Endodermal cell (in vitro differentiated cells): ENCODE data around the gene UMAD1. TPM values are rescaled to one million over a fixed set of nuclear protein-coding genes. Genes with fewer than 3 reads are reported as not detected.

Experiments
- DNase-seq: peaks from one replicate; pipeline ENCODE4 v3.0.0-alpha.2; 2017
- H3K27ac ChIP-seq: 2 replicates; pipeline ENCODE4 v1.5.1; 2013; ENCODE audit warnings: mild to moderate bottlenecking, low read depth, low read length, moderate library complexity
- H3K27me3 ChIP-seq: 2 replicates; pipeline ENCODE4 v1.6.1; 2013; ENCODE audit warnings: mild to moderate bottlenecking, low read length, moderate library complexity; ENCODE audit not compliant: insufficient read depth, control insufficient read depth, poor library complexity, severe bottlenecking
- H3K36me3 ChIP-seq: 2 replicates; pipeline ENCODE4 v1.7.0; 2013; ENCODE audit warnings: mild to moderate bottlenecking, low read length, moderate library complexity; ENCODE audit not compliant: control insufficient read depth, insufficient read depth
- H3K4me1 ChIP-seq: one replicate; pipeline ENCODE4 v1.7.0; 2013; ENCODE audit warnings: low read length; ENCODE audit not compliant: control insufficient read depth, insufficient read depth
- H3K4me3 ChIP-seq: 2 replicates; pipeline ENCODE4 v1.5.1; 2013; ENCODE audit warnings: mild to moderate bottlenecking, low read length, moderate library complexity
- H3K9ac ChIP-seq: 2 replicates; pipeline ENCODE4 v1.6.1; 2013; ENCODE audit warnings: mild to moderate bottlenecking, low read length, moderate library complexity; ENCODE audit not compliant: poor library complexity, severe bottlenecking; ENCODE audit errors: extremely low read depth
- H3K9me3 ChIP-seq: 2 replicates; pipeline ENCODE4 v1.6.1; 2013; ENCODE audit warnings: mild to moderate bottlenecking, low read length, moderate library complexity; ENCODE audit not compliant: control insufficient read depth
- H3K27ac Mint-ChIP-seq: 2 replicates; pipeline ENCODE4 v1.8.0; 2020; ENCODE audit warnings: mixed read lengths
- H3K27me3 Mint-ChIP-seq: 2 replicates; pipeline ENCODE4 v1.8.0; 2021; ENCODE audit warnings: mild to moderate bottlenecking, mixed read lengths; ENCODE audit not compliant: insufficient read depth
- H3K36me3 Mint-ChIP-seq: 2 replicates; pipeline ENCODE4 v1.8.0; 2020; ENCODE audit warnings: low read depth, mixed read lengths
- H3K4me1 Mint-ChIP-seq: 2 replicates; pipeline ENCODE4 v1.8.0; 2020; ENCODE audit warnings: mixed read lengths
- H3K4me3 Mint-ChIP-seq: 2 replicates; pipeline ENCODE4 v1.8.0; 2020; ENCODE audit warnings: mild to moderate bottlenecking, moderate library complexity, mixed read lengths
- H3K9me3 Mint-ChIP-seq: 2 replicates; pipeline ENCODE4 v1.8.0; 2020; ENCODE audit warnings: mild to moderate bottlenecking, mixed read lengths
- CTCF ChIP-seq: fragments of 200-600 bp; sonication (generic); conservative IDR thresholded peaks from 2 replicates; pipeline ENCODE4 v1.5.0; 2021; ENCODE audit warnings: antibody characterized with exemption, mild to moderate bottlenecking
- WGBS, 2 experiments: methylation state at CpG; one replicate each; pipeline versions ENCODE4 v1.1.5 to v1.1.7; 2013; ENCODE audit warnings: missing lambda C conversion rate in 2 of 2, mixed read lengths in 1 of 2; ENCODE audit not compliant: insufficient coverage in 1 of 2, insufficient read length in 1 of 2; 5-methylcytosine and 5-hydroxymethylcytosine counted together
- total RNA-seq, 2 donors: library from RNA; stranded (reverse); fragmentation: NEBNext Ultra II Directional in 1 of 2; extraction: Animal tissue kit (Norgen Biotek cat#: 25700) in 1 of 2; gene quantifications; 2 replicates in 1 of 2; 3 replicates in 1 of 2; pipeline ENCODE4 v1.2.1, GENCODE V29; 2021

UMAD1 gene
- total RNA-seq, 2 donors from 2014 or later, result 9.7 to 10.3 TPM

DNA sequence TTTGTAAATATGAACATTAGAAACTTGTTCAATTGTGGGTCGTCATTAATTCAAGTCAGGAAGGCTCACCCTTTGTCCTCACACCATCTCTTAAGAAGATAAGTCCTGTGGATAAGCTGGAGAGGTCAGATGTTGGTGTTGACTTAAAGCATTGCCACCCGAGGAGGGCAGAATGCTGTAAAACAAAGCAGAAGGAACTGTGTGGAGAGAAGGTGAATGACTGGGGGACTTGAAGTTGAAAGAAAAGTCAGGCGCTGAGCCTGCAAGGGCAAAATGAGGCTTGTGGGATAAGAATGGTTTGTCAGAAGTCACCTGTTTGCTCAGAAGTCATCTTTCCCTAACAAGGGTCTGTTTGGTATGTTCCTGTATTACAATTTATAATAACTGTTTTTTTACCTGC, 68.7 kb downstream of the UMAD1 start:
- H3K4me1 ChIP-seq, result peaks cover 16% of the 10 kb centered on the region
- 0 to 7% methylated on average over 2 to 3 of the region's 3 CpGs for WGBS, 2 experiments
- no peaks in the 10 kb centered on the region for H3K9me3 Mint-ChIP-seq
- DNase-seq, result peak; percentile 80
- H3K4me3 Mint-ChIP-seq, result peak overlapping the region; percentile 0
- no peaks in the 10 kb centered on the region for H3K9me3 ChIP-seq
- no peaks in the 10 kb centered on the region for H3K36me3 Mint-ChIP-seq
- peaks cover 35% of the 10 kb centered on the region for H3K4me1 Mint-ChIP-seq
- H3K9ac ChIP-seq, result no peak overlapping the region
- H3K36me3 ChIP-seq, result no peaks in the 10 kb centered on the region
- H3K4me3 ChIP-seq, result no peak overlapping the region
- peaks cover 48% of the 10 kb centered on the region for H3K27me3 ChIP-seq
- H3K27ac ChIP-seq, result peak overlapping the region; percentile 54
- TF ChIP-seq CTCF, result peak; percentile 50
- H3K27me3 Mint-ChIP-seq, result peaks cover 15% of the 10 kb centered on the region
- H3K27ac Mint-ChIP-seq, result peak overlapping the region; percentile 19

- H3K4me1 Mint-ChIP-seq, result peaks cover 33% of the 10 kb centered on the region
- H3K36me3 ChIP-seq, result no peaks in the 10 kb centered on the region
- 78 to 100% methylated on average over 1 of the region's 2 CpGs for WGBS, 2 experiments
- H3K9me3 Mint-ChIP-seq, result no peaks in the 10 kb centered on the region
- DNase-seq, result no peak
- H3K27ac Mint-ChIP-seq, result no peak overlapping the region
- H3K9me3 ChIP-seq, result no peaks in the 10 kb centered on the region
- no peak overlapping the region for H3K4me3 ChIP-seq
- peaks cover 48% of the 10 kb centered on the region for H3K27me3 ChIP-seq
- no peak overlapping the region for H3K9ac ChIP-seq
- no peak overlapping the region for H3K4me3 Mint-ChIP-seq
- H3K27me3 Mint-ChIP-seq, result peaks cover 15% of the 10 kb centered on the region
- H3K4me1 ChIP-seq, result peaks cover 16% of the 10 kb centered on the region
- no peak for TF ChIP-seq CTCF
- H3K27ac ChIP-seq, result no peak overlapping the region
- H3K36me3 Mint-ChIP-seq, result no peaks in the 10 kb centered on the region
Measured at GRCh38 chr7:7710469-7710868, 69.9 kb downstream of the UMAD1 start.

GRCh38 chr7:7713730-7714129, 73.2 kb downstream of the UMAD1 start:
- H3K9ac ChIP-seq, result no peak overlapping the region
- H3K27ac Mint-ChIP-seq, result no peak overlapping the region
- WGBS, 2 experiments, result 89 to 100% methylated on average over 1 to 4 of the region's 4 CpGs
- no peak overlapping the region for H3K27ac ChIP-seq
- no peak overlapping the region for H3K4me3 ChIP-seq
- H3K4me1 ChIP-seq, result peaks cover under 1% of the 10 kb centered on the region
- no peaks in the 10 kb centered on the region for H3K36me3 Mint-ChIP-seq
- H3K36me3 ChIP-seq, result no peaks in the 10 kb centered on the region
- no peaks in the 10 kb centered on the region for H3K9me3 Mint-ChIP-seq
- TF ChIP-seq CTCF, result no peak
- peaks cover 14% of the 10 kb centered on the region for H3K4me1 Mint-ChIP-seq
- DNase-seq, result no peak
- H3K27me3 Mint-ChIP-seq, result peaks cover 5% of the 10 kb centered on the region
- H3K27me3 ChIP-seq, result peaks cover 19% of the 10 kb centered on the region
- H3K9me3 ChIP-seq, result no peaks in the 10 kb centered on the region
- H3K4me3 Mint-ChIP-seq, result no peak overlapping the region
